Left lung (tissue), 10 donors: Measurements from ENCODE around the gene WNK1. TPM values are rescaled to one million over a fixed set of nuclear protein-coding genes. Genes with fewer than 3 reads are reported as not detected.
"Not testable (repeated sequence)": the region's sequence is repeated elsewhere in the genome, so short reads cannot be mapped to it uniquely, and the experiment has no call there.

ENCODE experiments used
- ATAC-seq: fragments of 200-7000 bp; cut with Tn5 transposase; one replicate; pipeline ENCODE4 v1.9.1; 2020; ENCODE audit warnings: moderate library complexity
- DNase-seq, 4 donors: peaks; one replicate each; pipeline ENCODE4 v3.0.0-alpha.2; 2013 to 2020
- H3K27ac ChIP-seq, 2 donors: fragments of 200-600 bp; sonication (generic) in 1 of 2; one replicate each; pipeline versions ENCODE4 v1.5.0 to v1.8.0; 2020 to 2021
- H3K27me3 ChIP-seq, 2 donors: fragments of 200-600 bp; sonication (generic) in 1 of 2; one replicate each; pipeline versions ENCODE4 v1.5.0 to v1.8.0; 2020 to 2021
- H3K36me3 ChIP-seq, 2 donors: fragments of 200-600 bp; sonication (generic) in 1 of 2; one replicate each; pipeline versions ENCODE4 v1.5.0 to v1.8.0; 2020 to 2021
- H3K4me1 ChIP-seq, 2 donors: fragments of 200-600 bp; one replicate each; pipeline ENCODE4 v1.8.0; 2021
- H3K4me3 ChIP-seq, 2 donors: fragments of 200-600 bp; sonication (generic) in 1 of 2; one replicate each; pipeline versions ENCODE4 v1.5.0 to v1.8.0; 2020 to 2021; ENCODE audit warnings: mild to moderate bottlenecking in 1 of 2
- H3K9me3 ChIP-seq, 2 donors: fragments of 200-600 bp; sonication (generic) in 1 of 2; one replicate each; pipeline versions ENCODE4 v1.5.0 to v1.8.0; 2020 to 2021
- CTCF ChIP-seq, 2 donors: fragments of 200-600 bp; sonication (generic) in 1 of 2; IDR thresholded peaks; one replicate each; pipeline versions ENCODE4 v1.5.0 to v1.8.0; 2021; ENCODE audit warnings: antibody characterized with exemption in 2 of 2
- intact Hi-C, 2 donors: fragments of 100-400 bp; cut with DNase I; formaldehyde crosslinking; loops; one replicate each; pipeline versions ENCODE4 v1.11.2 to v1.14.2; 2022
- polyA plus RNA-seq, 6 donors: library from polyadenylated mRNA; unstranded; fragments of 120-200 nt; gene quantifications; one replicate each; pipeline ENCODE4 v1.2.1, GENCODE V29; 2013; ENCODE audit not compliant: insufficient read length in 6 of 6
- total RNA-seq, 2 donors: library from RNA; stranded (reverse); fragmentation: NEBNext Ultra II Directional; extraction: Animal tissue kit (Norgen Biotek cat#: 25700); gene quantifications; one replicate each; pipeline ENCODE4 v1.2.1, GENCODE V29; 2021
- donor health status: DM: no; HTN: yes; CAD: no.
- donor health status: DM: no; HTN: no; CAD: no.

WNK1 gene
- total and polyA plus RNA-seq, 8 donors = 94.4 to 245 (median 111) TPM

- no peaks in the 10 kb centered on the region for H3K27me3 ChIP-seq
- H3K27ac ChIP-seq = no peak overlapping the region
- no peaks in the 10 kb centered on the region for H3K9me3 ChIP-seq
- intact Hi-C loops = no loop called here
- no peak overlapping the region for H3K4me3 ChIP-seq
- no peak for TF ChIP-seq CTCF (IDR thresholded peaks at IDR 0.05)
- ATAC-seq (no peak), DNase-seq (no peak)
- peaks cover 0 to 17% of the 10 kb centered on the region in 2 donors for H3K4me1 ChIP-seq
- H3K36me3 ChIP-seq = peaks cover 0 to 7% of the 10 kb centered on the region in 2 donors
Measured at GRCh38 chr12:843609-844008, 91.2 kb downstream of the WNK1 start.

- peaks cover 3 to 24% of the 10 kb centered on the region in 2 donors for H3K4me1 ChIP-seq
- H3K4me3 ChIP-seq = no peak overlapping the region
- intact Hi-C loops = no loop called here
- DNase-seq (no peak), ATAC-seq (no peak)
- no peaks in the 10 kb centered on the region for H3K9me3 ChIP-seq
- H3K36me3 ChIP-seq = peaks cover 0 to 7% of the 10 kb centered on the region in 2 donors
- H3K27me3 ChIP-seq = no peaks in the 10 kb centered on the region
- TF ChIP-seq CTCF (IDR thresholded peaks at IDR 0.05) = no peak
- no peak overlapping the region for H3K27ac ChIP-seq
Measured at GRCh38 chr12:846421-846820, 94.0 kb downstream of the WNK1 start.

- peaks cover 8 to 30% of the 10 kb centered on the region in 2 donors for H3K4me1 ChIP-seq
- no peak for ATAC-seq
- intact Hi-C loops = no loop called here
- no peak for TF ChIP-seq CTCF (IDR thresholded peaks at IDR 0.05)
- no peaks in the 10 kb centered on the region for H3K27me3 ChIP-seq
- no peak overlapping the region for H3K4me3 ChIP-seq
- H3K9me3 ChIP-seq = no peaks in the 10 kb centered on the region
- peaks cover 0 to 7% of the 10 kb centered on the region in 2 donors for H3K36me3 ChIP-seq
- no peak overlapping the region for H3K27ac ChIP-seq
- DNase-seq = no peak
Measured at GRCh38 chr12:848173-848865, 95.9 kb downstream of the WNK1 start.

- DNase-seq (no peak), ATAC-seq (no peak)
- Histone ChIP-seq H3K4me3 (no peak overlapping the region), H3K27me3 (no peaks in the 10 kb centered on the region), H3K27ac (no peak overlapping the region), H3K4me1 (peaks cover 8 to 30% of the 10 kb centered on the region in 2 donors), H3K36me3 (peaks cover 0 to 7% of the 10 kb centered on the region in 2 donors), H3K9me3 (no peaks in the 10 kb centered on the region)
- TF ChIP-seq CTCF (IDR thresholded peaks at IDR 0.05) = no peak
- intact Hi-C loops = no loop called here
Measured at GRCh38 chr12:848882-849527, 96.6 kb downstream of the WNK1 start.

GRCh38 chr12:849733-850437 lies 97.5 kb downstream of the WNK1 start:
- H3K4me3 ChIP-seq, intact Hi-C loops, H3K27me3 ChIP-seq, H3K27ac ChIP-seq, ATAC-seq, H3K9me3 ChIP-seq, DNase-seq, H3K36me3 ChIP-seq: not testable (repeated sequence)
- peaks cover 8 to 37% of the 10 kb centered on the region in 2 donors for H3K4me1 ChIP-seq
